DND-41 (cell line): ENCODE measurements around the gene TGFB1I1.

Experiments
- ATAC-seq: fragments of 200-7000 bp; cut with Tn5 transposase; 3 replicates; pipeline ENCODE4 v1.9.1; 2021; ENCODE audit warnings: low read depth; ENCODE audit not compliant: insufficient read depth
- DNase-seq: peaks from one replicate; pipeline ENCODE4 v3.0.0-alpha.2; 2020
- H2AFZ ChIP-seq: 2 replicates; pipeline ENCODE4 v1.6.0; 2012; ENCODE audit warnings: low read depth, low read length
- H3K27ac ChIP-seq: 2 replicates; pipeline ENCODE4 v1.5.1; 2012; ENCODE audit warnings: low read length, inconsistent platforms
- H3K27me3 ChIP-seq: fragments of 200-600 bp; sonication (generic); 2 replicates; pipeline ENCODE4 v1.6.0; 2012; ENCODE audit warnings: low read length, mild to moderate bottlenecking, inconsistent platforms; ENCODE audit not compliant: insufficient read depth, poor library complexity
- H3K36me3 ChIP-seq: 2 replicates; pipeline ENCODE4 v1.5.1; 2012; ENCODE audit warnings: low read length, inconsistent platforms; ENCODE audit not compliant: insufficient read depth
- H3K4me1 ChIP-seq: 2 replicates; pipeline ENCODE4 v1.5.1; 2012; ENCODE audit warnings: mild to moderate bottlenecking, low read length; ENCODE audit not compliant: insufficient read depth
- H3K4me2 ChIP-seq: 2 replicates; pipeline ENCODE4 v1.6.0; 2012; ENCODE audit warnings: mild to moderate bottlenecking, moderate library complexity, low read length, inconsistent platforms; ENCODE audit not compliant: insufficient read depth
- H3K4me3 ChIP-seq, 2 experiments: fragments of 200-600 bp in 1 of 2; shearing (Covaris generic) in 1 of 2; 2 replicates each; pipeline ENCODE4 v1.5.1; 2012 to 2016; ENCODE audit warnings: inconsistent platforms in 2 of 2, low read length in 2 of 2, mild to moderate bottlenecking in 2 of 2, low read depth in 1 of 2, moderate library complexity in 1 of 2
- H3K79me2 ChIP-seq: 2 replicates; pipeline ENCODE4 v1.6.0; 2012; ENCODE audit warnings: low read length, inconsistent platforms; ENCODE audit not compliant: insufficient read depth
- H3K9ac ChIP-seq: 2 replicates; pipeline ENCODE4 v1.6.0; 2012; ENCODE audit warnings: low read depth, mild to moderate bottlenecking, inconsistent platforms, low read length, moderate library complexity
- H3K9me3 ChIP-seq: 2 replicates; pipeline ENCODE4 v1.5.1; 2012; ENCODE audit warnings: low read length, moderate library complexity, mild to moderate bottlenecking, inconsistent platforms; ENCODE audit not compliant: insufficient read depth, severe bottlenecking
- H4K20me1 ChIP-seq: 2 replicates; pipeline ENCODE4 v1.6.0; 2012; ENCODE audit warnings: low read length; ENCODE audit not compliant: insufficient read depth
- EZH2 ChIP-seq: IDR thresholded peaks from 3 replicates; pipeline ENCODE4 v1.6.1; 2012; ENCODE audit warnings: borderline replicate concordance, low read depth, mild to moderate bottlenecking, moderate library complexity, low read length, inconsistent platforms; ENCODE audit not compliant: severe bottlenecking
- TF ChIP-seq, protein P1 (sequence below): IDR thresholded peaks from 2 replicates; pipeline ENCODE4 v1.5.1; 2012; ENCODE audit warnings: borderline replicate concordance, low read length, moderate library complexity, mild to moderate bottlenecking; ENCODE audit not compliant: poor library complexity, severe bottlenecking; ENCODE audit errors: extremely low read depth

TGFB1I1 gene

DNA sequence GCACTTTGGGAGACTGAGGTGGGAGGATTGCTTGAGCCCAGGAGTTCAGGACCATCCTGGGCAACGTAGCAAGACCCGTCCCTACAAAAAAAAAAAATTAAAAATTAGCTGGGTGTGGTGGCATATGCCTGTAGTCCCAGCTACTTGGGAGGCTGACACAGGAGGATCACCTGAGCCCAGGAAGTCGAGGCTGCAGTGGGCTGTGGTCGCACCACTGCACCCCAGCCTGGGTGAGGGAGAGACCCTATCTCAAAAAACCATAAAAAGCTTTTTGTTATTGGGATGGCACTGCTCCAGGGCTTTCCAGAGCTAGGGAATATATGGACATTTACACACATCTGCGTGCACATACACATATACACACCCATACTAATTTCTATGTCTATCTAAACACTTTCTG is 20.8 kb upstream of the TGFB1I1 start:
- Histone ChIP-seq H3K4me1 (peaks cover 13% of the 10 kb centered on the region), H3K36me3 (peaks cover 16% of the 10 kb centered on the region), H3K4me3 (no peak overlapping the region), H3K9ac (no peak overlapping the region), H3K27ac (no peak overlapping the region), H2AFZ (no peak overlapping the region), H4K20me1 (peaks cover 25% of the 10 kb centered on the region), H3K4me2 (no peak overlapping the region), H3K27me3 (no peaks in the 10 kb centered on the region), H3K79me2 (peaks cover 19% of the 10 kb centered on the region), H3K9me3 (no peaks in the 10 kb centered on the region)
- DNase-seq (no peak), ATAC-seq (no peak)
- TF ChIP-seq, protein P1, sequence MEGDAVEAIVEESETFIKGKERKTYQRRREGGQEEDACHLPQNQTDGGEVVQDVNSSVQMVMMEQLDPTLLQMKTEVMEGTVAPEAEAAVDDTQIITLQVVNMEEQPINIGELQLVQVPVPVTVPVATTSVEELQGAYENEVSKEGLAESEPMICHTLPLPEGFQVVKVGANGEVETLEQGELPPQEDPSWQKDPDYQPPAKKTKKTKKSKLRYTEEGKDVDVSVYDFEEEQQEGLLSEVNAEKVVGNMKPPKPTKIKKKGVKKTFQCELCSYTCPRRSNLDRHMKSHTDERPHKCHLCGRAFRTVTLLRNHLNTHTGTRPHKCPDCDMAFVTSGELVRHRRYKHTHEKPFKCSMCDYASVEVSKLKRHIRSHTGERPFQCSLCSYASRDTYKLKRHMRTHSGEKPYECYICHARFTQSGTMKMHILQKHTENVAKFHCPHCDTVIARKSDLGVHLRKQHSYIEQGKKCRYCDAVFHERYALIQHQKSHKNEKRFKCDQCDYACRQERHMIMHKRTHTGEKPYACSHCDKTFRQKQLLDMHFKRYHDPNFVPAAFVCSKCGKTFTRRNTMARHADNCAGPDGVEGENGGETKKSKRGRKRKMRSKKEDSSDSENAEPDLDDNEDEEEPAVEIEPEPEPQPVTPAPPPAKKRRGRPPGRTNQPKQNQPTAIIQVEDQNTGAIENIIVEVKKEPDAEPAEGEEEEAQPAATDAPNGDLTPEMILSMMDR = no peak
- TF ChIP-seq EZH2 = no peak

DNA sequence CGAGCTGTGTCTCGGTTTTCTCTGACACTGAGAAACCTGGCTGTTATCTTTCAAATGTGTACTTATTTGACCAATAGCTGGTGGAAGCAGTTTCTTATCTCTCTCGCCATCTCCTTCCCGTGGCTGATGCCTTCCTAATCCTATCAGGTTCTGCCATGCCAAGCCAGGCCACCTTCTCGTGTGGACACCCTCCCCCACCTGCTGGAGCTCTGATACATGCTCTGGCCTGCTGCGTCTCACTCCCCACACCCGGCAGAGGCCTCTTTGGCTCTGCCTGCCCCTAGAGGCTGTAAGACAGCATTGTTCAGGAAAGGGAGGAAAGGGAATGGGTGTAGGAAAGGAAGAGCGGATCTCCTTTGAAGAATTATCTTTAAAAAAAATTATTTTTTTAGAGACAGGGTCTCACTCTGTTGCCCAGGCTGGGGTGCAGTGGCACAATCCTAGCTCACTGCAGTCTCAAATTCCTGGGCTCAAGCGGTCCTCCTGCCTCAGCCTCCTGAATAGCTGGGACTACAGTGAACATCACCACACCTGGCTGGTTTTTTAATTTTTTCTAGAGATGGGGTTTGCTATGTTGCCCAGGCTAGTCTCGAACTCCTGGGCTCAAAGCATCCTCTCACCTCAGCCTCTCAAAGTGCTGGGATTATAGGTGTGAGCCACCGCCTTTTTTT is 20.1 kb upstream of the TGFB1I1 start:
- Histone ChIP-seq H3K4me3 (no peak overlapping the region), H3K4me1 (peaks cover 19% of the 10 kb centered on the region), H3K27me3 (no peaks in the 10 kb centered on the region), H3K27ac (no peak overlapping the region), H3K36me3 (peaks cover 18% of the 10 kb centered on the region), H4K20me1 (peaks cover 29% of the 10 kb centered on the region), H3K9me3 (no peaks in the 10 kb centered on the region), H3K9ac (no peak overlapping the region), H2AFZ (no peak overlapping the region), H3K4me2 (no peak overlapping the region), H3K79me2 (peaks cover 24% of the 10 kb centered on the region)
- DNase-seq (no peak), ATAC-seq (peak; percentile 61)
- TF ChIP-seq EZH2 = no peak
- TF ChIP-seq, protein P1 = peak; percentile 42

DNA sequence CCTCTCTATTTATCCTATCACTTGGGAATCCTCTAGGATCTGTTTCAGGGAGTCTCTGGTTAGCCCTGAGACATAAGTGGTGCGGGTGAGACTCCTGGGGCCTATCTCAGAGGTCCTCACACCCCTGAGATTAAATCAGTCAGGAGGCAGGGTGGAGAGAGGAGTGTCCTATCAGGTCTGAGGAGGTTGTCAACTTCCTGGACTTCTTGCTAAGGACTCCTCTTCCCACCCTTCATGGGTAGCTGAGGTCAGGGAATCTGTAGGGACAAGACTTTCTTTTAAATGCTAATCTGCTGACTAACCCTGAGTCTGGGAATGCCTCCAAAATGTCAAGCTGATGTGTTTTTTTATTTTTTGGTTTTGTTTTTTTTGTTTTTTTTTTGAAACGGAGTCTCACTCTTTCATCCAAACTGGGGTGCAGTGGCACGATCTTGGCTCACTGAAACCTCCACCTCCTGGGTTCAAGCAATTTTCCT is 19.3 kb upstream of the TGFB1I1 start:
- Histone ChIP-seq H4K20me1 (peaks cover 38% of the 10 kb centered on the region), H3K9ac (no peak overlapping the region), H3K4me1 (peaks cover 28% of the 10 kb centered on the region), H3K4me3 (no peak overlapping the region), H3K27me3 (no peaks in the 10 kb centered on the region), H3K4me2 (no peak overlapping the region), H3K36me3 (peaks cover 24% of the 10 kb centered on the region), H2AFZ (no peak overlapping the region), H3K9me3 (no peaks in the 10 kb centered on the region), H3K79me2 (peaks cover 33% of the 10 kb centered on the region), H3K27ac (no peak overlapping the region)
- no peak for DNase-seq
- ATAC-seq = no peak
- no peak for TF ChIP-seq EZH2
- TF ChIP-seq, protein P1 = no peak
